Kidney epithelial cell (primary cell): ENCODE results near the gene DENND2D. TPM values are rescaled to one million over a fixed set of nuclear protein-coding genes. Genes with fewer than 3 reads are reported as not detected.
A peak's percentile ranks its signal among the peaks of the same experiment; 100 is the strongest.

Experiments
- DNase-seq: peaks from one replicate; pipeline ENCODE4 v3.0.0-alpha.2; 2010; ENCODE audit warnings: low read depth
- H3K27me3 ChIP-seq: 2 replicates; pipeline ENCODE4 v1.6.0; 2011; ENCODE audit warnings: low read length; ENCODE audit not compliant: control insufficient read depth, insufficient read depth
- H3K36me3 ChIP-seq: 2 replicates; pipeline ENCODE4 v1.5.1; 2011; ENCODE audit warnings: low read length; ENCODE audit not compliant: control insufficient read depth, insufficient read depth
- H3K4me3 ChIP-seq: 2 replicates; pipeline ENCODE4 v1.5.1; 2011; ENCODE audit warnings: low read depth, mild to moderate bottlenecking, control low read depth, low read length
- total RNA-seq: library from RNA; depleted of rRNA; stranded (reverse); fragments of >200 nt; gene quantifications from 2 replicates; pipeline ENCODE4 v1.2.3, GENCODE V29; 2015
- TF ChIP-seq, protein P1 (sequence below): IDR thresholded peaks from 2 replicates; pipeline ENCODE4 v1.5.1; 2011; ENCODE audit warnings: mild to moderate bottlenecking, moderate library complexity, low read length, control low read depth, inconsistent platforms; ENCODE audit not compliant: insufficient read depth, poor library complexity, severe bottlenecking

Gene DENND2D
- total RNA-seq, 1 donor from 2014 or later = 13.2 TPM

GRCh38 chr1:111208921-111209320 is 8.5 kb upstream of the DENND2D start:
- Histone ChIP-seq H3K27me3 (peaks cover 8% of the 10 kb centered on the region), H3K4me3 (no peak overlapping the region), H3K36me3 (no peaks in the 10 kb centered on the region)
- no peak for DNase-seq
- TF ChIP-seq, protein P1, sequence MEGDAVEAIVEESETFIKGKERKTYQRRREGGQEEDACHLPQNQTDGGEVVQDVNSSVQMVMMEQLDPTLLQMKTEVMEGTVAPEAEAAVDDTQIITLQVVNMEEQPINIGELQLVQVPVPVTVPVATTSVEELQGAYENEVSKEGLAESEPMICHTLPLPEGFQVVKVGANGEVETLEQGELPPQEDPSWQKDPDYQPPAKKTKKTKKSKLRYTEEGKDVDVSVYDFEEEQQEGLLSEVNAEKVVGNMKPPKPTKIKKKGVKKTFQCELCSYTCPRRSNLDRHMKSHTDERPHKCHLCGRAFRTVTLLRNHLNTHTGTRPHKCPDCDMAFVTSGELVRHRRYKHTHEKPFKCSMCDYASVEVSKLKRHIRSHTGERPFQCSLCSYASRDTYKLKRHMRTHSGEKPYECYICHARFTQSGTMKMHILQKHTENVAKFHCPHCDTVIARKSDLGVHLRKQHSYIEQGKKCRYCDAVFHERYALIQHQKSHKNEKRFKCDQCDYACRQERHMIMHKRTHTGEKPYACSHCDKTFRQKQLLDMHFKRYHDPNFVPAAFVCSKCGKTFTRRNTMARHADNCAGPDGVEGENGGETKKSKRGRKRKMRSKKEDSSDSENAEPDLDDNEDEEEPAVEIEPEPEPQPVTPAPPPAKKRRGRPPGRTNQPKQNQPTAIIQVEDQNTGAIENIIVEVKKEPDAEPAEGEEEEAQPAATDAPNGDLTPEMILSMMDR = no peak

GRCh38 chr1:111205714-111206050 is 5.2 kb upstream of the DENND2D start:
- peaks cover 8% of the 10 kb centered on the region for H3K27me3 ChIP-seq
- TF ChIP-seq, protein P1 = no peak
- no peaks in the 10 kb centered on the region for H3K36me3 ChIP-seq
- DNase-seq = no peak
- H3K4me3 ChIP-seq = no peak overlapping the region

DNA sequence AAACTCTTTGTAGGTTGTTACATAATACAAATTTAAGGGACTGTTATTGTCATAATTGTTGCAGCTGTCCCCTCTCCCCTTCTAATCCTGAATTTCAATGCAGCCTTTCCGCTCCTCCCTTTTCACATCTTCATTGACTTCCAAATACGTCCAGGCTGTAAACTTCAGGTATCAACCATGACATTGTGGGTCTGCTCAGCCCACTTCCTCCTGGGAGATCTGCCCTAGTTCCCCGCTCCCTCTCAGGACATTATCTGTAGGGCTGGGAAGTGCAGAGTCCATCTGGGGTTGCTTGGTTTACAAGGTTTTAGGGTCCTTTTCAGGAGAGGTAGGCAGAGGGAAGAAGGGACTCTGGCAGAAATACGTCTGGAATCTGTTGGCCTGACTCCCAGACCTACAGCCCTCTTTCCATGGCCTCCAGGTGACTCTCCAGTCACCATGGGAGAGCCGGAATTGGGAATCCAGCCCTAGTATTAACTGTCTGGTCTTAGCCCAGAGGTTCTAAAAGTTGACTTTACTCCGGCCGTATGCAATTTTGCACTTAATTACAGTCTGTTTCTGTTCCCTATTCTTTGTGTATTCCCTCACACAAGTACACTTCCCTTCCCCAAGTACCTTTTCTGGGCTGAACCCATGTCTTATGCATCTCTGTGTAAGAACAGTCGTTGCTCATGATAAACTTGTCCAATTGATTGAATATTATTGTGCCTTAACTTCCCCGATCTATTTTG is 4.7 kb upstream of the DENND2D start:
- TF ChIP-seq, protein P1 = no peak
- Histone ChIP-seq H3K36me3 (no peaks in the 10 kb centered on the region), H3K4me3 (no peak overlapping the region), H3K27me3 (peaks cover 8% of the 10 kb centered on the region)
- no peak for DNase-seq

- H3K27me3 ChIP-seq = peaks cover 8% of the 10 kb centered on the region
- TF ChIP-seq, protein P1 = no peak
- DNase-seq = no peak
- H3K4me3 ChIP-seq = peak overlapping the region; percentile 54
- no peaks in the 10 kb centered on the region for H3K36me3 ChIP-seq
Measured at GRCh38 chr1:111204201-111204982, 3.9 kb upstream of the DENND2D start.

GRCh38 chr1:111203681-111204200 is 3.3 kb upstream of the DENND2D start:
- TF ChIP-seq, protein P1 = no peak
- Histone ChIP-seq H3K4me3 (peak overlapping the region; percentile 54), H3K27me3 (peaks cover 8% of the 10 kb centered on the region), H3K36me3 (no peaks in the 10 kb centered on the region)
- no peak for DNase-seq
